NCI-H128 (cell line): ENCODE results near the gene ARMC6.
"Not testable (repeated sequence)": the region's sequence is repeated elsewhere in the genome, so short reads cannot be mapped to it uniquely, and the experiment has no call there.

Source experiments
- DNase-seq: peaks from one replicate; lab custom pipeline; 2025; ENCODE audit not compliant: unreplicated experiment; lab: John Stamatoyannopoulos, UW

ARMC6 gene

DNA sequence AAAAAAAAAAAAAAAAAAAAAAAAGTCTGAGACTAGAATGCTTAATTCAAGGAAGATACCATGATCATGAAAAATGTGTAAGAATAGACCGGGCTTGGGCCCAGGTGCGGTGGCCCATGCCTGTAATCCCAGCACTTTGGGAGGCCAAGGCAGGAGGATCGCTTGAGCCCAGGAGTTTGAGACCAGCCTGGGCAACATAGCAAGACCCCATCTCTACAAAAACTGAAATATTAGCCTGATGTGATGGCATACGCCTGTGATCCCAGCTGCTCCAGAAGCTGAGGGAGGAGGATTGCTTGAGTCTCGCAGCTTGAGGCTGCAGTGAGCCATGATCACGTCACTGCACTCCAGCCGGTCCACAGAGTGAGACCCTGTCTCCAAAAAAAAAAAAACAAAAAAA, 73.5 kb downstream of the ARMC6 start:
- DNase-seq = not testable (repeated sequence)

DNA sequence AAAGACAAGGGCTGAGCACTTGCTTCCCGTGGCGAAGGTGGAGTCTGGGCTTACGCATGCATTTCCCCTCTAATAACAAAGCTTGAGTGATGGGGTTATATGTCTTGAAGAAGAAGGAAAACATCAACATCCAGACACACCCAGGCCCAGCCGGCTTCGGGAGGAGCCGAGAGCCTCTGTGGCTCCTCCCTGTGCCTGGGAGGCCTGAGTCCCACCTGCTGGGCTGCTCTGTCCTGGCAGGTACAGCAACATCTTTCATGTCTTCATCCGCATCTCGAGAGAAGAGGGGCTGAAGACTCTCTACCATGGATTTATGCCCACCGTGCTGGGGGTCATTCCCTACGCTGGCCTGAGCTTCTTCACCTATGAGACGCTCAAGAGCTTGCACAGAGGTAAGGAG, 74.3 kb downstream of the ARMC6 start:
- no peak for DNase-seq
